Lung microvascular endothelial cell (primary cell): ENCODE data around the gene CASZ1. TPM values are rescaled to one million over a fixed set of nuclear protein-coding genes. Genes with fewer than 3 reads are reported as not detected.

Experiments used
- DNase-seq, 2 donors: peaks; one replicate each; pipeline versions ENCODE4 v3.0.0 to v3.0.0-alpha.2; 2010; ENCODE audit warnings: low read depth in 2 of 2
- total RNA-seq: library from RNA; depleted of rRNA; stranded (reverse); fragments of >200 nt; gene quantifications from 2 replicates; pipeline ENCODE4 v1.2.1, GENCODE V29; 2014

CASZ1 gene
- total RNA-seq, 1 donor from 2014 or later = 0.99 TPM

GRCh38 chr1:10754568-10755329 is 41.7 kb downstream of the CASZ1 start:
- DNase-seq = no peak

DNA sequence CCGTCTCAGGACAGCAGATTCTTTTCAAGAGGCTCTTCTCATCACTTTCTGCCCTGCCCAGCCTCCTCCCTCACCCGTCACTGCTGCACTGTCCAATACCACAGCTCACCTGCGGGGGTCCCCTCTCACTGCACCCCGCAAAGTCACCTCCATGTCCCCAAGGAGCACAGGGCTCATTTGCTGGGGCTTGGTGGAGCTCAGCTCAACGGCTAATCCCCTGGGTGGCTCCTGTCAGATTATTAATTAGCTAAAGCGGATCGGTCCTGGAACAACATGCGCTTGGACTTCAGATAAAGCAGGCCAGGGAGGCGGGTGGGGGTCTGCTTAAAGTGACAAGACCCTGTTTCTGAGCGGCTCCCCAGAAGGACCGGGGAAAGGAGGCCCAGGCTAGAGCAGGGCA is 43.1 kb downstream of the CASZ1 start:
- no peak for DNase-seq

GRCh38 chr1:10751561-10752085 is 44.8 kb downstream of the CASZ1 start:
- no peak for DNase-seq

- no peak for DNase-seq
Observed at GRCh38 chr1:10751160-10751559, 45.3 kb downstream of the CASZ1 start.

DNA sequence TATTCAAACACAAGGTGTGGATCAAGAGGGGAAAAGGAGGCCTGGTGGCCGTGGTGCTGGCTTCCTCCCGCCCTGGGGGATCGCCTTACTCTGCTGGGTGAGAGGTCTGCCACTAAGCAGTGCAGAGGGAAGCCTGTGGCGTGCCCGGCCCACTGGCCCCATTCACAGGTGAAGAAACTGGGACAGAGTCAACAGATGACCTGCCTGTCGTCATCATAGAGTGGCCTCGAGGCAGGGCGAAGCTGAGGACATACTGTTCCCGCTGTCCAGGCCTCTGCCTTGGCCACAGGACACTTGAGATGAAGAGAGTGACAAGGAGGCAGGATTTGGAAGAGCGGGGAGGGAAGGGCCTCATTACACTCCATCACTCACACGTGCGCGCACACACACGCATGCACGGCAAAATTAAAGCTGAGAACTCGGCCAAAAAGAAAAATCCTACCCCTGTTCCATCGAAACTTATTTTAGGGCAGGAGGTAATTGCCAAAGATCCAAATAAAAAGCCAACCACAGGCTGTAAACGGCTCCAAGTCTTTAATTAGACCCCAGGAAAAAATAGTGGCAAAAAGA is 50.5 kb downstream of the CASZ1 start:
- no peak for DNase-seq

DNA sequence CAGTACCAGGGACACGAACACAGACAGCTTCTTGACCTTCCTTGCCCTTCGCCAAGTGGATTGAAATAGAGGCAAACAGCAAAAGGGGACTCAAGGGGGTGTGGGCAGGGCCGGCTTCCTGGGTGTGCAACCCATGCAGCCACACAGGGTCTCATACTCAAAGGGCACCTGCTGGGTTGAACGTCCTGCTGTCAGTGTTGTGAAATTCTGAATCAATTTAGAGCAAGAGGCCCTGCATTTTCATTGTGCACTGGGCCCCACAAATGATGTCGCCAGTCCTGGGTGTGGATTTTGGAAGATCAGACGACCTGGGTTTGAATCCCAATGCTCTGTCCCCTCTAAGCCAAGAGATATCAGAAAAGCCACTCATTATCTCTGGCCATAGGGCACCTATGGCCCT is 51.1 kb downstream of the CASZ1 start:
- no peak for DNase-seq

DNA sequence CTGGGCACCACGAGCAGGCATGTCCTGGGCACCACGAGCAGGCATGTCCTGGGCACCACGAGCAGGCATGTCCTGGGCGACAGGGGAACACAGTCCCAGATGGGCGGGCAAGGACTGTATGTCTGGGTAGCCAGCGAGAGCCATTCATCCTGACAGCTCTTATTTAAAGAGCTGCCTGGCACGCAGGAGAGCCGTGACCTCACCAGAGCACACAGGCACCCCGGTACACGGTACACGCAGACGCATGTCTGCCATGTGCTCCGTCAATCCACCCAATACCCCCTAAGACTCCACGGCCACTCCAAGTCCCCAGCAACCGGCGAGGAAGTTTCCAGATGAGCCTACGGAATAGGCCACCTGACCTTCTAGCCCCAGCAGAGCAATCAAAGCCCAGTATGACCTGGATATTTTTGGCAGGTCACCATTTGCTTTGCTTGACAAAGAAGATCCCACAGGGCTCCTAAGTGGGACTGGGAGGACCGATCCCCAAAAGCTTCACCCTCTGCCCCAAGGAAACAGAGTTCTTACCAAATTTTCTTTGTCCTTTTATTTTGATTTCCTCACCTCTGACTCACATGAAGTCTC is 51.7 kb downstream of the CASZ1 start:
- no peak for DNase-seq

GRCh38 chr1:10744029-10744428 is 52.4 kb downstream of the CASZ1 start:
- DNase-seq = no peak

DNA sequence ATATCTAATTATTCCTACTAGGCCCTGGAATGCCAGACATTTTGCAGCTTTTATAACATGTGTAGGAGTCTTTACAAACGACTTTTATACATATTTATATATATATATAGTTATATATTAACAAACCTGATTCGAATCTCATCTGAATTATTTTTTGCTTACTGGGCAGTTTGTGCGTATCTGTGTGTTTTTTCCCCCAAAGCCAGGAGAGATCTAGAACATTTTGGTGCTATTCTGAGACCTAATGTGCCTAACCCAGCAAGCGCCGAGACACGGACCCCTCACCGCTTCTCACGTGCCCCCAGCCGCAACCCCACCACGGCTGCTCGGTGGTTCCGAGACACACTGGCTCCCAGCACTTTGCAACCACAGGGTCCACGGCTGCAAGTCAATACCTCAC is 54.8 kb downstream of the CASZ1 start:
- no peak for DNase-seq

GRCh38 chr1:10740123-10740522 is 56.3 kb downstream of the CASZ1 start:
- no peak for DNase-seq

DNA sequence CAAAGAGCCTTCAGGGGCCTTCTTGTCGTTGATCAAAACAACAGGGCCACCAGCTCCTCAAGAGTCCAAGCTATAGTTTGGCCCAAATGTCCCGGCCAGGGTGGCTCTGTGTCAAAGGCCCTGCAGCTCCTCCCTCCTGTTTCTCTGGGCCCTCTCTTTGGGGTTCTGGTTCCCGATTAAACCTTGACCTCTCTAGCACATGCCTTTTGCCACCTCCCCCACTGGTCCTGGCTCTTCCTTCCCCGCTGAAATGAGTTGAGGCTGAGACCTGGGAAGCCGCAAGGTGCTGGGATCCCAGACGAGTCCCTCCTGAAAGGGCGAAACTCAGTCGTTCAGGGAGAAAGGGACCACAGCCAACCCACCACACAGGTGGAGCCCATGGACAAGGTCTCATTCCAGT is 56.9 kb downstream of the CASZ1 start:
- no peak for DNase-seq

- no peak for DNase-seq
Observed at GRCh38 chr1:10738061-10739058, 58.1 kb downstream of the CASZ1 start.

- no peak for DNase-seq
Observed at GRCh38 chr1:10737651-10738050, 58.8 kb downstream of the CASZ1 start.

- DNase-seq = no peak
Observed at GRCh38 chr1:10736634-10737586, 59.5 kb downstream of the CASZ1 start.

GRCh38 chr1:10735563-10736305 is 60.7 kb downstream of the CASZ1 start:
- no peak for DNase-seq

DNA sequence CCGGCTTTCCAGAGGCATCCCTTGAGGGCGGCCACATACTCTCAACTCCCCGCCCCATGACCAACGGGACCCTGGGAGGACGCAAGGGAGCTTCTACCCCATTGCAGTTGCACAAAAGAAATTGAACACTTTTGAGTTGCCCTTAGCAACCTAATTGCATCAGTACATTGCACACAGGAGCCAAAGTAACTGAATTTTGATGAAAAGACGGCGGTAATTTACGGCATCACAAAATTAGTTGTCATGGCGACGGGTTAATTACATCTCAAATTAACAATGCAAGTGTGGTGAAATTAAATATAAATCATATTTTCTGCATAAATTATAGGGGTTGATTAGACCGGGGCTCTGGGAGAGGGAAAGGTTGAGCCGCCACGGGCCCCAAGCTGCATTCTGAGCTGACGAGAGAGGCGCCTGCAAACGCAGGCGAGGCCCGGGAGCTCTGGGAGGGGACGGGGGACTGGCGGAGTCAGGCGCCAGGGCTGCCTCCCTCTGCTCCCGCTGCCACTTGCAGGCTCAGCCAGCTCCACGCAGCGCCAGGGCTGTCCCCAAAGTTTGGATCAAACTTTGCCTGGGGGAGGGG is 61.4 kb downstream of the CASZ1 start:
- DNase-seq = no peak

DNA sequence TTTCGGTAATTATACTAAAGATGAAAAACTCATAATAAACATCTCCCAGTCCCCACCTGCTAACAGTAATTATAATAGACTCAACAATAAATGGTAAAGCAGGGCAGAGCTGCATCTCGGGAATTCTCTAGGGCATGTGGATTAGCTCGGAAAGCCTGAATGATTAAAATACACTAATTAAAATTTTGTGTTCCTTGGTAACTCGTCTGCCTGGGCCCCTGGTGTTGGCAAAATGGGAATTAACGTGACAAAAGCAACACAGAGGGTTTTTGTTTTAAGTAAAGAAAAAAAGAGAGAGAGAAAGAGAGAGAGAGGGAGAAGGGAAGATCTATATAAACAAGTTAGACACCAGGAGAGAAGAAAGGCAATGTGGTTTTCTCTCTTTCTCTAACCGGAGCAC is 62.1 kb downstream of the CASZ1 start:
- DNase-seq = no peak

DNA sequence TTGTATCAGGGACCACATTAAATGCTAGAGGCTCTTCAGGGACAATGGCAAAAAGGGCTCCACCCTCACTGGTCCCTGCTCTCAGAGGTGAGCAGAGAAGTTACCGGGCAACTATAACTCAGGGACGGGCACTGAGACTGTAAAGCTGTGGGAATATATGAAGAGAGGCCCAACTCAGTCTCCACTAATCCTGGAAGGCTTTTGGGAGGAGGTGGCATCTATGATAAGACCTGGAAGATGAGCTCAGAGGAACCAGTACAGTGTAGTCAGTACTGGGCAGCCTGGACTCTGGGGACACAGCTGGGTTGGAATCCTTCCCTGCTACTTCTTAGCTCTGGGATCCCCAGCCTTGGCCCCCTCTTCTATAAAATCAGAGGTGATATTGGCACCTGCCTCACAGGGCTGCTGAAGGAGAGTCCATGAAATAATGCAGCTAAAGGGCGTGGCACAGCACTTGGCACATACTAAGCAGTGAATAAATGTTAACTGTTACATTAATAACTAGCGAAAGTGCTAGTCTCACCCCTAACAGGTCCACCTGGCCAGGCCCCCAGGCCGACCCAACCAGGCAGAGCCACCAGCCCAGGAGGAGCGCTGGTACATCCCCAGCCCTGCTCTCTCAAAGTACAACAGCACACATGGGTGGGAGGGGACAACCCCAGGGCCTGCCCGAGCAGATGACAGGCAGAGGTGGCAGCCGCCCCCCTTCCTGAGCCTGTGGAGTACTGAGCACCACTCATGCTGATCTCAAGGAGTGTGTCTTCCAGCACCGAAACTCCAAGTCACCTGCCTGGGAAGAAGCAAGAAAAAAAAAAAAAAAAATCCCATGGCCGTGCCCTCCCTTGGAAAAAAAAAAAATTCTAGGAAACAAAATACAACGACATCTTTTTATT is 62.7 kb downstream of the CASZ1 start:
- DNase-seq = no peak
